GM23338 (cell line): Measurements from ENCODE around the gene UTP4. TPM values are rescaled to one million over a fixed set of nuclear protein-coding genes. Genes with fewer than 3 reads are reported as not detected.

Experiments
- ATAC-seq: fragments of 200-7000 bp; cut with Tn5 transposase; 3 replicates; pipeline ENCODE4 v1.9.1; 2020
- DNase-seq: peaks from one replicate; pipeline ENCODE4 v3.0.0-alpha.2; 2015; ENCODE audit warnings: low spot score
- H2AFZ ChIP-seq: fragments of 200-600 bp; sonication (generic); 2 replicates; pipeline ENCODE4 v1.8.0; 2016; ENCODE audit warnings: antibody characterized with exemption, mild to moderate bottlenecking, moderate library complexity
- H3F3A ChIP-seq: fragments of 200-600 bp; sonication (generic); replicated peaks from 2 replicates; pipeline ENCODE4 v1.8.0; 2017; ENCODE audit warnings: antibody characterized with exemption, mixed run types, low read depth
- H3K27ac ChIP-seq: fragments of 200-600 bp; sonication (generic); 2 replicates; pipeline ENCODE4 v1.6.1; 2016; ENCODE audit warnings: low read depth
- H3K27me3 ChIP-seq: fragments of 200-600 bp; sonication (generic); 2 replicates; pipeline ENCODE4 v1.8.0; 2016; ENCODE audit warnings: mild to moderate bottlenecking, mixed run types, moderate library complexity; ENCODE audit not compliant: insufficient read depth
- H3K36me3 ChIP-seq: fragments of 200-600 bp; sonication (generic); 2 replicates; pipeline ENCODE4 v1.8.0; 2016; ENCODE audit warnings: mild to moderate bottlenecking; ENCODE audit not compliant: insufficient read depth
- H3K4me1 ChIP-seq: fragments of 200-600 bp; sonication (generic); 2 replicates; pipeline ENCODE4 v1.8.0; 2016; ENCODE audit warnings: mild to moderate bottlenecking, moderate library complexity; ENCODE audit not compliant: insufficient read depth
- H3K4me2 ChIP-seq: fragments of 200-600 bp; sonication (generic); 2 replicates; pipeline ENCODE4 v1.7.1; 2017; ENCODE audit warnings: mixed run types
- H3K4me3 ChIP-seq: fragments of 200-600 bp; sonication (generic); 2 replicates; pipeline ENCODE4 v1.6.1; 2016; ENCODE audit warnings: mixed run types
- H3K79me2 ChIP-seq: fragments of 200-600 bp; sonication (generic); replicated peaks from 2 replicates; pipeline ENCODE4 v1.8.0; 2017; ENCODE audit warnings: mild to moderate bottlenecking; ENCODE audit not compliant: insufficient read depth
- H3K9me2 ChIP-seq: fragments of 200-600 bp; sonication (generic); 2 replicates; pipeline ENCODE4 v1.8.0; 2017; ENCODE audit not compliant: insufficient read depth
- H4K20me1 ChIP-seq: fragments of 200-600 bp; sonication (generic); replicated peaks from 2 replicates; pipeline ENCODE4 v1.8.0; 2017; ENCODE audit warnings: mild to moderate bottlenecking; ENCODE audit not compliant: insufficient read depth
- H3K27ac Mint-ChIP-seq: 2 replicates; pipeline ENCODE4 v1.8.0; 2020; ENCODE audit warnings: inconsistent platforms, mild to moderate bottlenecking, moderate library complexity, mixed read lengths
- H3K27me3 Mint-ChIP-seq: 3 replicates; pipeline ENCODE4 v1.8.0; 2022; ENCODE audit warnings: low read depth, mild to moderate bottlenecking, moderate library complexity, mixed read lengths, inconsistent platforms; ENCODE audit not compliant: insufficient read depth, poor library complexity
- H3K36me3 Mint-ChIP-seq: 3 replicates; pipeline ENCODE4 v1.8.0; 2021; ENCODE audit warnings: low read depth, mild to moderate bottlenecking, inconsistent platforms, moderate library complexity, mixed read lengths
- H3K4me1 Mint-ChIP-seq: 3 replicates; pipeline ENCODE4 v1.8.0; 2020; ENCODE audit warnings: mild to moderate bottlenecking, inconsistent platforms, mixed read lengths
- H3K4me3 Mint-ChIP-seq: 3 replicates; pipeline ENCODE4 v1.8.0; 2021; ENCODE audit warnings: moderate library complexity, mild to moderate bottlenecking, inconsistent platforms, mixed read lengths
- H3K9me3 Mint-ChIP-seq: 3 replicates; pipeline ENCODE4 v1.8.0; 2020; ENCODE audit warnings: moderate library complexity, mild to moderate bottlenecking, inconsistent platforms, mixed read lengths
- CREB1 ChIP-seq: fragments of 250-450 bp; sonication (Bioruptor Pico); IDR thresholded peaks from 2 replicates; pipeline ENCODE4 v1.5.0; 2020; ENCODE audit warnings: low read depth, mild to moderate bottlenecking, moderate library complexity
- CTCF ChIP-seq, 2 experiments: fragments of 200-600 bp in 1 of 2; sonication (generic) in 1 of 2; conservative IDR thresholded peaks; 2 replicates each; pipeline versions ENCODE4 v1.5.1 to v1.6.1; 2016 to 2017; ENCODE audit warnings: antibody characterized with exemption in 2 of 2, low read depth in 2 of 2, mild to moderate bottlenecking in 2 of 2, moderate library complexity in 1 of 2
- ETS1 ChIP-seq: IDR thresholded peaks from 2 replicates; pipeline ENCODE4 v1.6.1; 2016; ENCODE audit warnings: antibody characterized with exemption
- NANOG ChIP-seq: IDR thresholded peaks from 2 replicates; pipeline ENCODE4 v1.6.1; 2016; ENCODE audit warnings: antibody characterized with exemption, borderline replicate concordance
- POLR2AphosphoS5 ChIP-seq: IDR thresholded peaks from 2 replicates; pipeline ENCODE4 v1.6.1; 2016; ENCODE audit warnings: antibody characterized with exemption, low read depth
- REST ChIP-seq: IDR thresholded peaks from one replicate; pipeline ENCODE4 v1.6.1; 2018; ENCODE audit warnings: antibody characterized with exemption; ENCODE audit not compliant: unreplicated experiment
- STAT1 ChIP-seq: IDR thresholded peaks from one replicate; pipeline ENCODE4 v1.6.1; 2016; ENCODE audit warnings: antibody characterized with exemption; ENCODE audit not compliant: unreplicated experiment
- ZNF114 ChIP-seq: fragments of 250-450 bp; sonication (Bioruptor Pico); IDR thresholded peaks from 2 replicates; pipeline ENCODE4 v1.5.0; 2020; ENCODE audit warnings: mild to moderate bottlenecking, moderate library complexity
- ZNF331 ChIP-seq: fragments of 250-450 bp; sonication (Bioruptor Pico); IDR thresholded peaks from 2 replicates; pipeline ENCODE4 v1.5.0; 2020; ENCODE audit warnings: low read depth, mild to moderate bottlenecking, moderate library complexity
- ZNF462 ChIP-seq: fragments of 250-450 bp; sonication (Bioruptor Pico); IDR thresholded peaks from 2 replicates; pipeline ENCODE4 v1.5.0; 2020; ENCODE audit warnings: mild to moderate bottlenecking, moderate library complexity
- polyA plus RNA-seq: library from polyadenylated mRNA; unstranded; fragments of >200 nt; fragmentation: Nextera tagmentation; extraction: Ambion mirVana; gene quantifications from 2 replicates; pipeline ENCODE4 v1.2.1, GENCODE V29; 2016
- total RNA-seq: library from RNA; depleted of rRNA; stranded (reverse); fragments of >200 nt; shearing (Covaris generic); gene quantifications from 2 replicates; pipeline ENCODE4 v1.2.3, GENCODE V29; 2014

UTP4 gene
- total and polyA plus RNA-seq, 2 experiments from 2014 or later: 63.2 to 66.6 TPM

GRCh38 chr16:69085032-69085695, 47.3 kb upstream of the UTP4 start:
- no peaks in the 10 kb centered on the region for H3K79me2 ChIP-seq
- DNase-seq (no peak), ATAC-seq (no peak)
- Mint-ChIP-seq H3K27ac (no peak overlapping the region), H3K36me3 (peaks cover 17% of the 10 kb centered on the region; the same call in 1 of the 3 replicates), H3K9me3 (no peaks in the 10 kb centered on the region), H3K4me1 (peaks cover 37% of the 10 kb centered on the region), H3K4me3 (no peak overlapping the region), H3K27me3 (peaks cover 12% of the 10 kb centered on the region)
- H3K27ac ChIP-seq: no peak overlapping the region
- H3K9me2 ChIP-seq: peaks cover 7% of the 10 kb centered on the region; the same call in 1 of the 2 replicates
- no peak overlapping the region for H3K4me3 ChIP-seq
- H4K20me1 ChIP-seq: no peaks in the 10 kb centered on the region
- H3K4me1 ChIP-seq: peaks cover 23% of the 10 kb centered on the region
- H2AFZ ChIP-seq: no peak overlapping the region
- no peaks in the 10 kb centered on the region for H3K27me3 ChIP-seq
- TF ChIP-seq REST: no peak
- TF ChIP-seq CTCF (conservative IDR thresholded peaks at IDR 0.05; ENCODE audit: low read depth in 2 of 2): no peak
- TF ChIP-seq STAT1: no peak
- no peak for TF ChIP-seq ZNF331 (CRISPR knock-in tag)
- TF ChIP-seq ZNF462 (CRISPR knock-in tag): no peak
- TF ChIP-seq NANOG: no peak
- TF ChIP-seq ZNF114 (CRISPR knock-in tag): no peak
- no peak for TF ChIP-seq CREB1 (CRISPR knock-in tag)
- no peak for TF ChIP-seq POLR2AphosphoS5
- no peak for TF ChIP-seq ETS1
- no peaks in the 10 kb centered on the region for H3K36me3 ChIP-seq
- H3K4me2 ChIP-seq: no peak overlapping the region
- H3F3A ChIP-seq: peaks cover 15% of the 10 kb centered on the region; the same call in 1 of the 2 replicates
